Memory B cell (primary cell): ENCODE measurements around the gene FLYWCH1.
"Not testable (repeated sequence)": the region's sequence is repeated elsewhere in the genome, so short reads cannot be mapped to it uniquely, and the experiment has no call there.

Experiments
- ATAC-seq: fragments of 150-1000 bp; cut with Tn5 transposase; 2 replicates; pipeline ENCODE4 v1.10.0; 2021; ENCODE audit warnings: low read depth, mild to moderate bottlenecking, moderate library complexity
- DNase-seq, 2 donors: peaks; one replicate each; pipeline ENCODE4 v3.0.0; 2022; ENCODE audit warnings: low spot score in 2 of 2
- H3K27ac Mint-ChIP-seq: one replicate; pipeline ENCODE4 v1.8.0; 2022; ENCODE audit warnings: mild to moderate bottlenecking, moderate library complexity, mixed read lengths
- H3K27me3 Mint-ChIP-seq: one replicate; pipeline ENCODE4 v1.8.0; 2022; ENCODE audit warnings: mixed read lengths
- H3K36me3 Mint-ChIP-seq: one replicate; pipeline ENCODE4 v1.8.0; 2022; ENCODE audit warnings: mild to moderate bottlenecking, mixed read lengths
- H3K4me1 Mint-ChIP-seq: one replicate; pipeline ENCODE4 v1.8.0; 2022; ENCODE audit warnings: mixed read lengths
- H3K4me3 Mint-ChIP-seq: one replicate; pipeline ENCODE4 v1.8.0; 2022; ENCODE audit warnings: mild to moderate bottlenecking, moderate library complexity, mixed read lengths
- H3K9me3 Mint-ChIP-seq: one replicate; pipeline ENCODE4 v1.8.0; 2022; ENCODE audit warnings: mixed read lengths

The FLYWCH1 gene

GRCh38 chr16:2927010-2927646, 15.4 kb downstream of the FLYWCH1 start:
- H3K27me3 Mint-ChIP-seq, result no peaks in the 10 kb centered on the region
- H3K9me3 Mint-ChIP-seq, result no peaks in the 10 kb centered on the region
- H3K27ac Mint-ChIP-seq, result no peak overlapping the region

GRCh38 chr16:2928151-2928550, 16.4 kb downstream of the FLYWCH1 start:
- H3K27ac Mint-ChIP-seq, H3K9me3 Mint-ChIP-seq, H3K4me3 Mint-ChIP-seq, DNase-seq, H3K27me3 Mint-ChIP-seq, H3K36me3 Mint-ChIP-seq, ATAC-seq: not testable (repeated sequence)
- H3K4me1 Mint-ChIP-seq, result peaks cover 11% of the 10 kb centered on the region

More at GRCh38 chr16:2927010-2927646, 15.4 kb downstream of the FLYWCH1 start:
- Mint-ChIP-seq H3K4me1 (peaks cover 11% of the 10 kb centered on the region), H3K36me3 (peaks cover 4% of the 10 kb centered on the region), H3K4me3 (peak overlapping the region; percentile 12)
- peak; percentile 100 for ATAC-seq
- peak; percentile 87 to 90 for DNase-seq

GRCh38 chr16:2928796-2929195, 17.1 kb downstream of the FLYWCH1 start:
- no peak for DNase-seq
- H3K9me3 Mint-ChIP-seq, result no peaks in the 10 kb centered on the region
- no peak overlapping the region for H3K27ac Mint-ChIP-seq
- no peak overlapping the region for H3K4me3 Mint-ChIP-seq
- no peaks in the 10 kb centered on the region for H3K27me3 Mint-ChIP-seq
- peaks cover 11% of the 10 kb centered on the region for H3K4me1 Mint-ChIP-seq
- ATAC-seq, result no peak
- peaks cover 2% of the 10 kb centered on the region for H3K36me3 Mint-ChIP-seq

DNA sequence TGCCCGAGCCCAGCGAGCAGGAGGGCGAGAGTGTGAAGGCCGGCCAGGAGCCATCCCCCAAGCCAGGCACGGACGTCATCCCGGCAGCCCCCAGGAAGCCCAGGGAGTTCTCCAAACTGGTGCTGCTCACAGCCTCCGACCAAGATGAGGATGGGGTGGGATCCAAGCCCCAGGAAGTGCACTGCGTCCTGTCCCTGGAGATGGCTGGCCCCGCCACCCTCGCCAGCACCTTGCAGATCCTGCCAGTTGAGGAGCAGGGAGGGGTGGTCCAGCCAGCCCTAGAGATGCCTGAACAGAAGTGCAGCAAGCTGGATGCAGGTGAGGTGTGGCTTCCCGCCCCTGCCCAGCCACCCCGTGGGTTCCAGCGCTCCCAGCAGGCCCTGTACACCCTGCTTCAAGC, 18.0 kb downstream of the FLYWCH1 start:
- no peak overlapping the region for H3K4me3 Mint-ChIP-seq
- peaks cover 10% of the 10 kb centered on the region for H3K36me3 Mint-ChIP-seq
- no peaks in the 10 kb centered on the region for H3K27me3 Mint-ChIP-seq
- H3K9me3 Mint-ChIP-seq, result no peaks in the 10 kb centered on the region
- no peak overlapping the region for H3K27ac Mint-ChIP-seq
- DNase-seq, result no peak
- no peak for ATAC-seq
- peaks cover 14% of the 10 kb centered on the region for H3K4me1 Mint-ChIP-seq

GRCh38 chr16:2930236-2930635, 18.5 kb downstream of the FLYWCH1 start:
- peaks cover 14% of the 10 kb centered on the region for H3K4me1 Mint-ChIP-seq
- H3K27ac Mint-ChIP-seq, result no peak overlapping the region
- H3K36me3 Mint-ChIP-seq, result peaks cover 12% of the 10 kb centered on the region
- no peak for ATAC-seq
- DNase-seq, result no peak
- no peaks in the 10 kb centered on the region for H3K9me3 Mint-ChIP-seq
- no peaks in the 10 kb centered on the region for H3K27me3 Mint-ChIP-seq
- H3K4me3 Mint-ChIP-seq, result no peak overlapping the region

GRCh38 chr16:2931231-2931914, 19.6 kb downstream of the FLYWCH1 start:
- peaks cover 14% of the 10 kb centered on the region for H3K4me1 Mint-ChIP-seq
- not testable (repeated sequence) for H3K4me3 Mint-ChIP-seq

GRCh38 chr16:2933136-2933535, 21.4 kb downstream of the FLYWCH1 start:
- Mint-ChIP-seq H3K27me3 (no peaks in the 10 kb centered on the region), H3K9me3 (no peaks in the 10 kb centered on the region), H3K27ac (no peak overlapping the region), H3K4me1 (peaks cover 4% of the 10 kb centered on the region), H3K36me3 (peaks cover 18% of the 10 kb centered on the region), H3K4me3 (no peak overlapping the region)
- DNase-seq, result no peak
- no peak for ATAC-seq

More at GRCh38 chr16:2931231-2931914, 19.6 kb downstream of the FLYWCH1 start:
- peaks cover 18% of the 10 kb centered on the region for H3K36me3 Mint-ChIP-seq
- H3K9me3 Mint-ChIP-seq, DNase-seq, H3K27ac Mint-ChIP-seq, H3K27me3 Mint-ChIP-seq, ATAC-seq: not testable (repeated sequence)

DNA sequence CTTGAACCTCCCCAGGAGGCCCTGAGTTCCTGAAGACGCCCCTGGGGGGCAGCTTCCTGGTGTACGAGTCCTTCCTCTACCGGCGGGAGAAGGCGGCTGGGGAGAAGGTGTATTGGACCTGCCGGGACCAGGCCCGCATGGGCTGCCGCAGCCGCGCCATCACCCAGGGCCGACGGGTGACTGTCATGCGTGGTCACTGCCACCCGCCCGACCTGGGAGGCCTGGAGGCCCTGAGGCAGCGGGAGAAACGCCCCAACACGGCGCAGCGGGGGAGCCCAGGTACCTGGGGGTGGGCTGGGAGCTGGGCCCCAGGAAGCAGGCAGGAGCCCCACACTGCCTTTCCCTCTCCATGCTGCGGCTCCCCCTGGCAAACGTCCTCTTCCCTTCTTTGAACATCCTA, 22.0 kb downstream of the FLYWCH1 start:
- no peaks in the 10 kb centered on the region for H3K27me3 Mint-ChIP-seq
- peaks cover 19% of the 10 kb centered on the region for H3K36me3 Mint-ChIP-seq
- ATAC-seq (no peak), DNase-seq (no peak)
- no peak overlapping the region for H3K4me3 Mint-ChIP-seq
- no peaks in the 10 kb centered on the region for H3K9me3 Mint-ChIP-seq
- H3K4me1 Mint-ChIP-seq, result peaks cover 4% of the 10 kb centered on the region
- no peak overlapping the region for H3K27ac Mint-ChIP-seq

- Mint-ChIP-seq H3K9me3 (no peaks in the 10 kb centered on the region), H3K27me3 (no peaks in the 10 kb centered on the region), H3K4me1 (peaks cover 4% of the 10 kb centered on the region), H3K4me3 (no peak overlapping the region), H3K36me3 (peaks cover 21% of the 10 kb centered on the region), H3K27ac (no peak overlapping the region)
- ATAC-seq (no peak), DNase-seq (no peak)
These were observed 22.7 kb downstream of the FLYWCH1 start for GRCh38 chr16:2934450-2934849.

DNA sequence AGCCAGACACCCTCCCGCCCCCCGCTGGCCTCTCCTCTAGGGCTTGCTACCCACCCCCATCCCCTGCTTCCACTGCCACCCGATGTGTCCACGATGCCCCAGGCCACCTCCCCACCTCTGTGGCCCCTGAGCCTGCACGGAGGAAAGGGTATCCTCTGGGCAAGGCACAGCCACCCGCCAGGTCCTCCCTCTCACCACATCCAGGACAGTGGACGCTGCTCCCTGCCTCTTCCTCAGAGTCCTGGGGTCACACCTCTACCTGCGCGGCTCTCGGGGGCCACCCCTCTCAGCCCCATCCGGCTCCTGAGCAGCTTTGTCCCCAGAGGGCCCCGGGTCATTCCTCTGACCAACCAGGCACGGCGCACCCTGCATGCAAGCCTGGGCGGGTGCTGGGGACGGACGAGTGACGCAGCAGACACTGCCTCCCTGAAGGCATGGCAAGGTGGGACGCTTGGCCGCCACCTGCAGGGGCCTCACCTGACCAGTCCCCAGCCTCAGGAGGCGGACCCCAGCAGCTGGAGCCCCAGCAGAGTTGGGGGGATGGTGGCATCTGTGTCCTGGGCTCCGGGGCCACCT, 24.8 kb downstream of the FLYWCH1 start:
- H3K4me1 Mint-ChIP-seq, result peaks cover 4% of the 10 kb centered on the region
- no peak overlapping the region for H3K4me3 Mint-ChIP-seq
- DNase-seq (no peak), ATAC-seq (no peak)
- no peak overlapping the region for H3K27ac Mint-ChIP-seq
- no peaks in the 10 kb centered on the region for H3K27me3 Mint-ChIP-seq
- H3K36me3 Mint-ChIP-seq, result peaks cover 23% of the 10 kb centered on the region
- no peaks in the 10 kb centered on the region for H3K9me3 Mint-ChIP-seq

- H3K27me3 Mint-ChIP-seq, result no peaks in the 10 kb centered on the region
- no peak overlapping the region for H3K4me3 Mint-ChIP-seq
- H3K36me3 Mint-ChIP-seq, result peaks cover 24% of the 10 kb centered on the region
- DNase-seq (no peak), ATAC-seq (no peak)
- no peak overlapping the region for H3K27ac Mint-ChIP-seq
- no peaks in the 10 kb centered on the region for H3K9me3 Mint-ChIP-seq
- peaks cover 4% of the 10 kb centered on the region for H3K4me1 Mint-ChIP-seq
These were observed 25.4 kb downstream of the FLYWCH1 start for GRCh38 chr16:2937170-2937569.

DNA sequence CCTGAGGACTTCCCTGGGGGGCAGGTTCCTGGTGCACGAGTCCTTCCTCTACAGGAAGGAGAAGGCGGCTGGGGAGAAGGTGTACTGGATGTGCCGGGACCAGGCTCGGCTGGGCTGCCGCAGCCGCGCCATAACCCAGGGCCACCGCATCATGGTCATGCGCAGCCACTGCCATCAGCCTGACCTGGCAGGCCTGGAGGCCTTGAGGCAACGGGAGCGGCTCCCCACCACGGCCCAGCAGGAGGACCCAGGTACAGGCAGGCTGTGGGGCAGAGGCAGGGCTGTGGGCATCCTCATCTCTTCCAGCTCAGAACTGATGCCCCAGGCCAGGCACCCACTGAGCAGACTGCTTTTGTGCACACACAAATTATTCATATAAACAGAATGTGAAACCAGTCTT, 26.5 kb downstream of the FLYWCH1 start:
- DNase-seq (no peak), ATAC-seq (no peak)
- Mint-ChIP-seq H3K4me1 (peaks cover 4% of the 10 kb centered on the region), H3K4me3 (no peak overlapping the region), H3K9me3 (no peaks in the 10 kb centered on the region), H3K27ac (no peak overlapping the region), H3K27me3 (no peaks in the 10 kb centered on the region), H3K36me3 (peaks cover 27% of the 10 kb centered on the region)

DNA sequence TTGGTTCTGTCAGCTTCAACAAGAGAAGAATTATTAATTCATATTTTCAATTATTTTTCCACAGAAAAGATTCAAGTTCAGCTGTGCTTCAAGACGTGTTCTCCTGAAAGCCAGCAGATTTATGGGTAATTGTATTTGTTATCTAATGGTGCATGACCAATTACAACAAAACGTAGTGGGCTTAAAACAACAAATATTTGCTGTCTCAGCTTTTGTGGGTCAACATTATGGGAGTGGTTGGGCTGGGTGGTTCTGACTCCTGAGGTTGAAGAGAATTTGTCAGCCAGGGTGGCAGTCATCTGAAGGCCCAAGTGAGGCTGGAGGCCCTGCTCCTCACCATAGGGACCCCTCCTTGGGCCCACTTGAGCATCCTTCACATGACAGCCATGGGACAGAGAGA, 28.2 kb downstream of the FLYWCH1 start:
- Mint-ChIP-seq H3K27ac (no peak overlapping the region), H3K27me3 (no peaks in the 10 kb centered on the region), H3K9me3 (no peaks in the 10 kb centered on the region), H3K4me1 (peaks cover 2% of the 10 kb centered on the region), H3K36me3 (peaks cover 22% of the 10 kb centered on the region), H3K4me3 (no peak overlapping the region)
- ATAC-seq (no peak), DNase-seq (no peak)

DNA sequence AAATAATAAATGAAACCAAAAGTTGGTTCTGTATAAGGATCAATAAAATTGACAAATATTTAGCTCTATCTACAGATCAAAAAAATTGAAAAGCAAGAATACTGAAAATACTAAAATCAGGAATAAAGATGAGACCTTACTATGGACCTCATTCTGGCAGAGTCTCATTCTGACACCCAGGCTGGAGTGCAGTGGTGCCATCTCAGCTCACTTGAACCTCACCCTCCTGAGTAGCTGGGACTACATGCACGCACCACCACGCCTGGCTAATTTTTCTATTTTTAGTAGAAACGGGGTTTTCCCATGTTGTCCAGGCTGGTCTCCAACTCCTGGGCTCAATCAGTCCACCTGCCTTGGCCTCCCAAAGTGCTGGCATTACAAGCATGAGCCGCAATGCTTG, 30.3 kb downstream of the FLYWCH1 start:
- no peak for ATAC-seq
- Mint-ChIP-seq H3K36me3 (peaks cover 18% of the 10 kb centered on the region), H3K27ac (no peak overlapping the region), H3K9me3 (no peaks in the 10 kb centered on the region), H3K4me1 (no peaks in the 10 kb centered on the region), H3K4me3 (no peak overlapping the region), H3K27me3 (no peaks in the 10 kb centered on the region)
- no peak for DNase-seq
